ENCODE measurements around the gene RELT.

Gene RELT, protein sequence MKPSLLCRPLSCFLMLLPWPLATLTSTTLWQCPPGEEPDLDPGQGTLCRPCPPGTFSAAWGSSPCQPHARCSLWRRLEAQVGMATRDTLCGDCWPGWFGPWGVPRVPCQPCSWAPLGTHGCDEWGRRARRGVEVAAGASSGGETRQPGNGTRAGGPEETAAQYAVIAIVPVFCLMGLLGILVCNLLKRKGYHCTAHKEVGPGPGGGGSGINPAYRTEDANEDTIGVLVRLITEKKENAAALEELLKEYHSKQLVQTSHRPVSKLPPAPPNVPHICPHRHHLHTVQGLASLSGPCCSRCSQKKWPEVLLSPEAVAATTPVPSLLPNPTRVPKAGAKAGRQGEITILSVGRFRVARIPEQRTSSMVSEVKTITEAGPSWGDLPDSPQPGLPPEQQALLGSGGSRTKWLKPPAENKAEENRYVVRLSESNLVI

DNA sequence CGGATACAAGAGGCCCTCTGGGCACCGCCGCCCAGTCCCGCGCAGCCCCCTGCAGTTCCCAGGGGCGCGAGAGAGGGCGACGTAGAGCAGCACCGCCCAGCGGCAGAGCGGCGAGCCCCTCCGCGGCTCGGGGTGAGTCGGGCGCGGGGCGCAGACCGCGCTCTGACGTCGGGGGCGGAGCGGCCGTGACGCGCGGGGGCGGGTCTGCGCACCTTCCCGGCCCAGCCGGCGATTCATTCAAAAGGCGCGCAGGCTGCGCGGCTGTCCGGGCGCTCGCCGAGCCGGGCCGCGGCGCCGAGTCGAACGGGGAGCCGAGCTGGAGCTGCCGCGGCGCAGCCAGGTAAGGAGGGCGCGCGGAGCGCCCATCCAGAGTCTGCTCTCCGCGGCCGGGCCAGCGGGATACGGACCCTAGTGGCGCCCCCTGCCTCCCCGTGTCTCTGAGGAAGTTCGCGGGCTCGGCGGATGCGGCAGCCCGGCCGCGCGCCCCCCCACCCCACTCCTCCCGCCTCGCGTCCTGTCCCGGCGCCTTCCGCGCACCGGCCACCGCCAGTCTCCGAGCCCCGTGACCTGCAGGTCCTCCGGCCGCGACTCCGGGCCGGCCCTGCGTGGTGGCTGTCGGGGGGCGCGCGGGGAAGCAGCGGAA, at the start of gene RELT:
TSS of gene RELT (plus strand) at position 240 of the 643 bp plus-strand sequence. CDS start 12,738 bp downstream, outside the sequence.
- peak; percentile 31 for DNase-seq

DNA sequence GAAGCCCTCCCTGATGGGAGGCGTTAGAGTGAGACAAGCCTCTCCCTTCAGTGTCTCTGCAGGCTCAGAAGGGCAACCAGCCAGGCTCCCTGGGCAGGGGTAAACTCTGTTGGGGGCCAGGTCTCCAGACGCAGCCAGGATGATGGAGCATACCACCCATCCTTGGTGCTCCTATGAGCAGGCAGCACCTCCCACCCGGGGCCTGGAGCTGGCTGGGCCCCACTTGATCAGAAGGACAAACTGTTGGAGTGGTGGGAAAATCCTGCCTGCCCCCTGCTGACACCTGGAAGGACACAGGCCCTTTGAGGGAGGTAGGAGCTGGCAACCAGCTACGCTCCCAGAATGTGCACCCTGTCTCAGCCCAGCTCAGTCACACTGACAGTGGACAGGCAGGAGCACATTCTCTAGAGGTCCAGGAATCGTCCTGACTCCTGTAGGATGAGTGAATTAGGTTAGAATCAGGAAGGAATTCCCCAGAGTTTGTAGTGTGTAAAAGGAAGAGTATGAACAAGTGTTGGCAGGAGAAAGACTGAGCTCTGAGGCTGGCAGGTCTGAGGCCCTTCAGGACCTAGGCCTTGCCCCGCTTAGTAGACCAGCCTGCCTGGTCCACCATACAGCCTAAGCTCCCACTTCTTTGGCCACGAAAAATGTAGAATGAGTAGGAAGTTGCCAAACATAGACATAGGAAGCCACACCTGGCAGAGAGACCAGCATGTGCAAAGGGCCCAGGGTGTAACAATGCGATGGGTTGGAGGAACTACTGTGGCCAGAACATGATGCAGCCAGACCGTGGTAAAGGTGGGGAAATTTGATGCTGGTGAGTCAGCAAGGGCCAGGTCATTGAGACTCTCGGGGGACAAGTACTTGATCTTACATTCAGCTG, 49.0 kb upstream of the RELT start:
- DNase-seq: no peak

DNA sequence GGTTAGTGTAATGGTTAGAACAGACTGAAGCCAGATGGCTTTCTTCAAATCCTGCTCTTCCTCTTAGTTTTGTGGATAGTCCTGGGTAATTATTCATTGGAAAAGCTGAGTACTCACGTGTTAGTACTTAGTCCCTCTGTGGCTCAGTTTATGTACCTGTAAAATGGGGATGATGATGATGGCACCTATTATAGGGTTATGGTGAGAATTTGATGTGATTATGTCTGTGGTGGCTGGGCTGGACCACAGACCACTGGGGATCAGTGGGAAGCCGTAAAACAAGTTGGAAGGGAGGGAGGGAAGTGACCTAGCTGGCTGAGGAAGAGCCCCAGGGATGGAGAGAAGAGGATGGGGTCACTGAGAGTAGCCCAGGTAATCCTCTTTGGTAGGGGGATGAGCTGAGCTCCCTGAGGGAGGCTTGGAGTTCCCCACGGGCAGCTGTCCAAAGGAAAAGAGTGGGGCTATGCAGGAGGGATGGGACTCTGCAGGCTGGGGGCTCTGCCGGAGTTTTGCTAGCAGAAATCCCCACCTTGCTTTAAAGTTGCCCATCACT, 48.3 kb upstream of the RELT start:
- DNase-seq: no peak

DNA sequence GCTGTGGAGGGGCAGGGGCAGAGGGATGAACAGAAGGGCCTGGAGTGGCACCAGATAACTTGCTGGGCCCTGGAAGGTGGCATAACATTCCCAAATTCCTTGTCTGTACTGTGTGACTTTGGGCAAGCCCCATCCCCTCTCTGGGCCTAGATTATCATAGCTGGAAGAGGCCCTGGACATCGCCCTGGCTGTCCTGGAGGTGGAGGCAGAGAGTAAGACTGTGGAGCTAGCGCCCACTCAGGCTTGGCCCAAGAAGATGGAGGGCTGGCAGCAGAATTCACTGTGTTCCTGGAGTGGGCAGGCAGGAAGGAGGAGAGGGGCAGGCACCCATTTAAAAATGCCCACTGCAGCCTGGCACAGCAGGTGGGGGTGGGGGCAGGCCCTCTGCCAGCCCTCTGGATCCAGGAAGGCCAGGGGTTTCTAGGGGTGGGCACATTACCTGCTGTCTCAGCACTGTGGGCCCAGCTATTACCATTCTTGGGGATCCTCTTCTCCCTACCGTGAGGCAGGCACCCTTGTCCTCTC, 45.6 kb upstream of the RELT start:
- no peak for DNase-seq

DNA sequence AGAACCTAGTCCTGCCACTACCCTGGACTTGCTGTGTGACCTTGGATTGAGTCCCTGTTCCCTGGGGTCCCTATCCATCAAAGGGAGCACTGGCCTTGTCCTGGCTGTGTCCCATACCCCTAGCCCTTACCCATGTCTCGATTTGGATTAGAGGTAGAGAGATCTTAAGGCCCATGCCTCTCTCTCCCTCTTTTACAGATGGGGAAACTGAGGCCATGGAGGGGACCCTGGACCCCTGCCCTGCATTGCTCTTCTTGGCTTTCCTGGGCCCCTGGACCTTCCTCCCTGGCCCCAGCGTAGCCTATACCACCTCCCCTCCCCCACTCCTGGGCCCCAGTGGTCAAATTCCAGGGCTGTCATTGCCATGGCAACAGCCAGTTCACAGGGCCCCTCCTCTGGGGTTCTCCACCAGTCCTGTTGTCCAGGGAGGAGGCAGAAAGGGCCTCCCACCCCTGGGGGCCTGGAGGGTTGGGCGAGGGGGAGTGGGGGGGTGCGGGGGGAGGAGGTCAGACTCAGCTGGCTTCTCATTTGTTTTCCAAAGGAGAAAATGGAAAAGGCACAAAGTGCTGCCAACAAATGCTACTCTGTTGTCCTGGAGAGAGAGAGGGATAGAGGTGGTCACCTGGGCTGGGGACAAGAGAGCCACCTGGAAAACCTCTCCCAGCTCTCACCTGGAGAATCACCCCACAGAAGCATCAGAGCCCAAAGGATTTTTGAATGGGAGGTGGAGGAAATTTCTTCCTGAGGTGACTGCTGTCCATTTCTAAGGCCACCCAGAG, 44.9 kb upstream of the RELT start:
- no peak for DNase-seq

DNA sequence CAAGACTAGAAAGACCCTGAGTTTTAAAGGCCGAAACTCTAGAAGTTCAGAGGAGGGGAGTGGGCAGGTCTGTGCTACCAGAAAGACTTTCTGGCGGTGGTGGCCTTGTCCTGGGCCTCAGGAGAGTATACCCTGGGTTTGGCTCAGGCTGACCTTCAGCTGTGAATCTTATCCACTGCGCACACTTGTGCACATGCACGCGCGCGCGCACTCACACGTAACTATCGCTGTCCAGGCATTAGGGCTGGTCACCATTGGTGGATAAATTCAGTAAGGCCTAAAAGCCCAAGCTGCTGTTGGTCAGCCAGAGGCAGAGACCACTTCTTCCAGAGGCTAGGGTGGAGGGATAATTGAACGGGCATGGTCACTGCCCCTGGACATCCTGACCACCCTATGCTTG, 43.0 kb upstream of the RELT start:
- DNase-seq: no peak

DNA sequence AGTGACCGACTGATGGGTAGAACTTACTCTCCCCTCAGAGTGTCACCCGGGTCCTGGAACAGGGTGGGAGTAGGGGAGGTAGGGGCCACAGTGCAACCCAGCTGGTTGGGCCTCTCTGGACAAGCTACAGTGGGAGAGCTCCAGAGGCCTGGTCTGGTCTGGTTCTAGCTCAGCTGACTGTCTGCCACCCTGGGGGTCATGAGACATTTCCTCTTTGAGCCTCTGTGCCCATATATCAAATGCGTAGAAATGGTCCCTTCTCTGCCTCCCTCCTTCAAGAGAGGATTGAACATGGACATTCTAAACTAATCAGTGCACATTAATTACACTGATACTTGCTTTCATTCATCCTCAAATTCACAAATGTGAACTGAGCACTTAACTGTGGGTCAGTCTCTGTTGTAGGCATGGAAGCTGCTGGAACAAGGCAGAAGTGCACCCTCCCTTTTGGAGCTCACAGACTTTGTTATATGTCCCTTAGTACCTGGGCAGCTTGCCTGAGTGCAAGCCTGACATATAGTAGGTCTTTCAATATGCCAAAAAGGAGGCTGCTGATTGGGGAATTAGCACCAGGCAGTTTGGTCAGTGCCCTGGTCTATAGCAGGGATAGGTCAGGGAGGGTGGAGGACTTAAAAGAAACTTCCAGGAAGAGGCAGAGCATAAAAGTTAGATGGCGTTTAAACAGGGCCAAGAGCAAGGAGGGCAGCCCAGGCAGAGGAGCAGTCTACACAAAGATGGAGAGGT, 42.4 kb upstream of the RELT start:
- no peak for DNase-seq

DNA sequence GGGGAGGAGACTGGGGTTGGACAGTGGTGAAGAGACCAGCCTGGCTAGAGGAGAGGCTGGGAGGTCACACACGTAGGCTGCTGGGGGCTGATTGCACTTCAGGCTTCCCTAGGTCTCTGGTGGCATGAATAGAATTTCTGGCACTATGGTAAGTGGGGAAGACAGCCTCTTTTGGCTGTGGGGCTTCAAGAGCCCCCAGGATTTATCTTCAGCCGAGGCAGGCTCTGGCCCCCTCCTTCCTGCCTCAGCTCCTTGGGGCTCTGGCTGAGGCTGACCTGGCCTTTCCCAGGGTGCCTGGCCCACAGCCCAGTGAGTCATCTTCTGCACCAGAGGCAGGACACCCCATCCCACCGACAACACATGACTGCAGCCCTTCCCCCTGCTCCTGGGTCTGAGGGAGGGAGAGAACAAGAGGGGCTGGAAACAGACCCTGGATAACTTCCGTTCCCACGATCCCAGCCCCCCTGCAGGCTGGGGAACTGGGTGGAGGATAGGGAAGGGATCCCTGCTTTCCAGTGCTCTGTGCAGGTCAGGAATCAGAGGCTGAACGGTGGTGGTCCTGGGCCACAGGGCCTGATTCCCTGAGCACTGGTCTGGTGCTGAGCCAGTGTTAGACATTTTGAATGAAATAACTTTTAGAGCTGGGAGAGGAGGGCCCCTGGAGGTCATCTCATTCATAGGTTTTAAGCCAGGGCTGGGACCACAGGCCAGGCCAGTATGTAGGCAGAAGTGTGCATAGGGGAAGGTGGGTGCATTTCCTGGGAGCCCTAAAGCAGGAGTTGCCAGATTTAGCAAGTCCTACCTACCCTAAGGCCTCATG, 41.6 kb upstream of the RELT start:
- DNase-seq: no peak

DNA sequence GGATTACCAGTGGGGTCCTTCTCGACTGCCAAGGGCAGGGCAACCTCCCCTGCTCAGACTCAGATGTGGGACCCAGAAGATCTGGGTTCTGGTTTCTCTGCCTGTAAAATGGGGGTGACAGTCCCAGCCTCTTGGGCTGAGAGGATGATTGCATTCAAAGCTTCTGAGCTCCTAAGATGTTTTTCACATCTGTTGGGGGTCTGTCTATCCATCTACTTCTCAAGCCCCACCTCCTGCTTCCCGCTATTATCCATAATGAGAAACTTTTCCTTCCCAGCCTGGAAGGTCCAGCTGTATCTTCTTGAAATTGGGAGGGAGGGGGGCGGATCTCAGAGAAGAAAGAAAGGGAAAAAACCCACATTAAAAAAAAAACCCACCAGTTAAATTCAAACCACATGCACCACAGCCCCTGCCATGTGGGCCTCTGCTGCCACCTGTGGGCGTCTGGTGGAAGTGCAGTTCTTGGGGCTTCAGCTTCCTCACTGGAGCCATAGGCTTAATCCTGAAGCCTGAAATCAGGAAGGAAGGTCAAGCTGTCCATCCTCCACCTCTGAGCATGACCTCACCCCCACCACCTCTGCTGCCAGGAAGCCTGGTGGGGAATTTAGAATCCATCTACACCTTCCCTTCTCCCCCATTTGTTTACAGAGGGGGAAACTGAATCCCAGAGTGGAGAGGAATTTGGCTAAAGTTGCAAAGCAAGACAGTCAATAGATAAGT, 40.8 kb upstream of the RELT start:
- peak; percentile 69 for DNase-seq

DNA sequence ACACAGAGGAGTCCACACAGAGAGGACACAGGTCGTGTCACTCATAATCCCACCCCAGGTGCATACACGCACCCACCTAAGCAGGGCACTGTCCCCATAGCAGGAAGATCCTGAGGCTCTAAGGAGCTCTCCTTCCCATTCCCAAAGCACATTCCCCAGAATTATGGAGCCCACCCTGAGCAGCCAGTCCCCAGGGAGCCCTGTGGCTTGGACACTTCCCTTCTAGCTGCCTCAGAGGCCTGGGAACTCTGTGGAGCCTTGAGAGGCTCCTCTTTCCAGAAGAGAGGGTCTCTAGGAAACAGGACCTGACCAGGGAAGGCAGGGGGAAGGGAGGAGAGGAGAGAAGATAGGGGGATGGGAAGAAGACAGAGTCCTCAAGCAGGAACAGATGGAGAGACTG, 38.4 kb upstream of the RELT start:
- DNase-seq: no peak

DNA sequence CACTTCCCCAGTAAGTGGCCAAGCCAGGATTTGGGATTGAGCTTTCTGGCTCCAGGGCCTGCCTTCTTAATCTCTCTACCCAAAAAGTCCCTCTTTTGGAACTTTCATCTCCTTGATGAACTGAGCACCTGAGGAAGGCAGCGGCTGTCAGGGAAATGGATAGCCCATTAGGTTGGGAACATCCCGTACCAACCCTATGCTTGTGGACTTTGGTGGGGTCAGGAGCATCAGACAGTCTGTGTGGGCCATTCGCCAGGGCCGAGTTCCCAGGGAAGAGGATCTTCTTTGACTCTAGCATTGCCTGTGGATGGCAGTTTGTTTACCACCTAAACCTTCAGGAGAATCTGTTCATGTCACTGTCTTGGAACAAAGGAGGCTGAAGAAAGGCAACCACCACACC, 37.9 kb upstream of the RELT start:
- DNase-seq: no peak

DNA sequence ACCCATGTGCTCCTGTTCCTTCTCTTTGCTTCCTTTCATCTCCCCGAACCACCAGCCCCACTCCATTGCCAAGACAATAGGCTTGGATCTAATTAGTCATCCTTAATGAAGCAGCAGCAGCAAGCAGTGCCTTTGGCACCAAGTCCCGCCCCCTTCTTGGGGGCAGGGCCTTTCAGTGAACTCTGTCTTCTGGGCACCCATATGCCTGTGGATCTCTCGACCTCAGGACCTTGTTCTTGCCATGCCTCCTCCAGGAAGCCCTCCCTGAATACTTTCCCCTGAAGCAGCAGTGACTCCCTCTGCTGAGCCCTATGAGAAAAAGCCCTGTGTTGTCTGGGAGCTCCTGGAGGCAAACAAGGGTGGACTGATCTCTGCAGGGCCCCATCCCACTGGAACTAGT, 36.0 kb upstream of the RELT start:
- DNase-seq: no peak

DNA sequence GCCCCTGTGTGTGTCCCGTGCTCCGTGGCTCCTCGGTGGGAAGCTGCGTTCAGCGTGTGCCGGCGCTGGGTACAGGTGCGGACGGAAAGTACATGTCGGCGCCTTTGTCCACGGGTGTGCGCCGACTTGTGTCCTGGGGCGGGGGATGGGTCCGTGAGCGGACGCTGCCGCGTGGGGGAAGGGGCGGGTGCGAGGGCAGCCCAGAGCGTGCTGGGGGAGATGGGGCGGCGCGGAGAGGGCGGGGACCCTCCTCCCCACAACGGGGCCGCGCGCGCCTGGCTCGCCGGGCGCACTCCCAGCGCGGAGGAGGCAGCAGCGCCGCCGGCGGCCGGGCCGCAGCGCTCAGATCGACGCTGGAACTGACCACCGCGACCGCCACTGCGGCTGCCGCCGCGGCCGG, 33.6 kb upstream of the RELT start:
- no peak for DNase-seq

DNA sequence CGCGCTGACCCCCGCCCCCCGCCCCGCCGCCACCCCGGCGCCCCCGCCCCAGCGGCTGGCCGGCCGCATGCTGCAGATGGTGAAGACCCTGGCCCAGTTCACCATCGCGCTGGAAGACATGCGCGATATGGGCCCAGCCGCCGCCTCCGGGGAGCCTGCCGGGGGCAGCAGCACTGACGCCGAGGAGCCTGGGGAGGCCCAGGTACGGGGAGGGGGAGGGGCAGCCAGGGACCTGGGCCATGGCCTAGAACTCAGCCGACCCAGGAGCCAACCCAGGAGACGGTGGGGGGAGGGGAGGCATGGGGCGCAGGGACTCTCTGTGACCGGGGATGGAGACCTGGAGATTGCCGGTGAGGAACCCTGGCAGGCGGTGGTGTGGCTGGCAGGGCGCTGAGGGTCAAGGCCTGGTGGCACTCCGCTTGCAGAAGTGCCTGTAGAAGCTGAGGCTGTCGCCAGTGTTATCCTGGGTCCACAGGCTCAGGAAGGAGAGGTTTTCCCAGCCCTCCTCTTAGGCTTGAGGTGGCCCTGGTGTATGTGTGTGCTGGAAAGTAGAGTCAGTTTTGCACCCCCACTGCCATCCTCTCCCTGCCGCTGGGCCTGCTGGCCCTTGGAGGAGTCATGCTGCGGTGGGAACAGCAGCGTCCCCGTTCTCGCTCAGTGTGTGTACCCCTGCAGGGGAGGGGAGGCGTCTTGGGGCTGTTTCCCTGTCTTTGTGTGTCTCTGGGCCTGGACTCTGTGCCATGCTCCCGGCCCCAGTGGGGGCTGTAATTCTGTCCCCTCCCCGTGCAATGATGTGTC, 32.9 kb upstream of the RELT start:
- DNase-seq: no peak

DNA sequence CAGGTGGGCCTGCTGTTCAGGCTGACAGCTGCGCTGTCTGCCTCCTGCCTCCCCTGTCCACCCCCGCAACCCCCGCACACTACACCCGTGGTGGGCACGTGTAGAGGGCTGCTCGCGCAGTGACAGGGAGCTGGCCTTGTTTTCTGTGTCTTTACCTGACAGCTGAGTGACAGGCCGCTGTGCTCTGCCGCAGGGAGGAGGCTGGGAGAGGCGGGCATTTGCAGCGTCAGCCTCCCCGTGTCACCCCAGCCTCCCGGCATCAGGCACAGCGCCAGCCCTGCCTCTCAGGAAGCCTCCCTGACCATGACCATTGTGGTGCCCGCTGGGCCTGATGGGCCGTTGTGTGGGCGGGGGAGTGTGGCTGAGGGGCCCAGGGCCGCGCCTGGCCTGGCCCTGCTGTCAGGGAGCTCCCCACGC, 32.0 kb upstream of the RELT start:
- DNase-seq: no peak

DNA sequence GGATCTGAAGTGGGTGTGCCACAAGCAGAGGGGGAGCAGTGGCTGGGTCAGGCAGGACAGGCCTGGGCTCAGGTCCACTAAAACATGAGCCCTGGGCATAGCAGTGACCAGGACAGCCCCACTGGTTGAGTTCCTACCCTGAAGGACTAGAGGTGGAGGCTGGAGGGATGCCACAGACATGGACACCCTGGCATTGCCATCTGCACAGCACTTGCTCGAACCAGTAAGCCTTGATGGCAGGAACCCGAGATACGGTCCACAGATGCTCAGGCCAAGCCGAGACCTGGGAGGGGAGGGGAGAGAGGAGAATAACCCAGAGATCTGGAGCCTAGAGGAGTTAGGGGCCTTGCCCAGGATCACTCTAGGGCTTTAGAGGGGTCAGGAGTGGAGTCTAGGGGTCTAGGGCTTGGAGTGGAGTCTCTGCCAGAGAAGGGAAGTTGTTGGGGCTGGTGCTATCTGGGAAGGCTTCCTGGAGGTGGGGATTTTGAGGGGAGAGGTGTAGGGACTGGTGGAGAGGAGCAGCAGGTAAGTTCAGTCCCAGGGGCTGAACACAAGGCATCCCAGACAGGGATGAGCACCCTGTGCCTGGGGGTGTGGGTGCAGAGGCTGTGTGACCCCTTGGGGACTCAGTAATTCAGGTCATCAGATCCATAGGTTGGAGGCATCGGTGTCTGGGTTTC, 30.6 kb upstream of the RELT start:
- DNase-seq: no peak

DNA sequence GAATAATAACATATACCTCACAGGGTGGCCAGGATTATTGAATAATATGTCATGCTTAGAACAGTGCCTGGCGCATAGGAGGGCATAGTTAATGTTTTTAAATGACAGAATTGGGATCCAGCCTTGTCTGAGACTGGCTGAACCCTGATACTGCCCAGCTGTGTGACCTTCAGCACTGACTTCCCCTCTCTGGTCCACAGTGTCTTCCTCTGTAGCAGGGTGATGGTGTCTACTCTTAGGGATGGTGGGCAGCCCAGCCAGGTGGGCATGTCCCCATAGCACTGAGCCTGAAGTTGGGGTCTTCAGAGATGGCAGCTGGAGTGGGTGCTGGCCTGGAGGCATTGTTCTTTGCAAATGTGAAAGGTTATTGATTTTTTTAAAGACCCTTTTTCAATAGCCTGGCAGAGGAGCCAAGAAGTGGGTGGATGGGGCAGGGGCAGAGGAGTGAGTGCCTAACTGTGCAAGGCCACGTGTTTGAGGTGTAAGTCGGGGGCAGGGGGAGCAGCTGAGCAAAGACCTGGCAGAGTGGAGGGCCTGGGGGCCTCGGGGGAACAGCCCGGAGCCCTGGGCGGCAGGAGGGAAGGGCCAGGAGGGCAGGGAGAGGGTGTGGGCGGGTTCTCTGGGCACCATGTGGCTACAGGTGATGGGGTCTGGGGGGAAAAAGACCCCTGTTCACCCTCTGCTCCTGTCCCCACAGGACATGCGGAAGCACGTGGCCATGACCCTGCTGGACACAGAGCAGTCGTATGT, 29.8 kb upstream of the RELT start:
- DNase-seq: no peak

DNA sequence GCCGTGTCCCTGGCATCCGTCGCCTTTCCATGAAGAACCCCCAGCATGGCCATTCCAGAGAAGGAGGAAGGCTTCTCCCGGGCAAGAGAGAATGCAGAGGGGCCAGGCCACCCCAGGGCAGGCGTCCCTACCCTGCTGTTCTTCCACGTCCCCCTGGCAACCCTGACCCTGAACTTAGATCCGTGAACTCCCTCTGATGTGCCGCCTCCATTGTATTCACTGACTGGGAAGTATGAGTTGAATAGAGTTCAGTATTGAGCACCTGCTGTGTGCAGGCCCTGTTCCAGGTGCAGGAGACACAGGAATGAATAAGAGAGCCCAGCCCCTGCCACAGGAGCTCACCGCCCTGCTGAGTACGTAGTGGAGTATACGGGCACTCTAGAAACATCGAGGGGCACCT, 29.1 kb upstream of the RELT start:
- no peak for DNase-seq
